Stimulated activated CD8-positive, alpha-beta memory T cell treated with anti-CD3 and anti-CD28 coated beads, Interleukin-4, amount 100 ng/mL, for 48 hours (primary cell): ENCODE data around the gene MEGF8.

Experiments used
- DNase-seq: peaks from one replicate; pipeline ENCODE4 v3.0.0-alpha.2; 2020

The MEGF8 gene, protein sequence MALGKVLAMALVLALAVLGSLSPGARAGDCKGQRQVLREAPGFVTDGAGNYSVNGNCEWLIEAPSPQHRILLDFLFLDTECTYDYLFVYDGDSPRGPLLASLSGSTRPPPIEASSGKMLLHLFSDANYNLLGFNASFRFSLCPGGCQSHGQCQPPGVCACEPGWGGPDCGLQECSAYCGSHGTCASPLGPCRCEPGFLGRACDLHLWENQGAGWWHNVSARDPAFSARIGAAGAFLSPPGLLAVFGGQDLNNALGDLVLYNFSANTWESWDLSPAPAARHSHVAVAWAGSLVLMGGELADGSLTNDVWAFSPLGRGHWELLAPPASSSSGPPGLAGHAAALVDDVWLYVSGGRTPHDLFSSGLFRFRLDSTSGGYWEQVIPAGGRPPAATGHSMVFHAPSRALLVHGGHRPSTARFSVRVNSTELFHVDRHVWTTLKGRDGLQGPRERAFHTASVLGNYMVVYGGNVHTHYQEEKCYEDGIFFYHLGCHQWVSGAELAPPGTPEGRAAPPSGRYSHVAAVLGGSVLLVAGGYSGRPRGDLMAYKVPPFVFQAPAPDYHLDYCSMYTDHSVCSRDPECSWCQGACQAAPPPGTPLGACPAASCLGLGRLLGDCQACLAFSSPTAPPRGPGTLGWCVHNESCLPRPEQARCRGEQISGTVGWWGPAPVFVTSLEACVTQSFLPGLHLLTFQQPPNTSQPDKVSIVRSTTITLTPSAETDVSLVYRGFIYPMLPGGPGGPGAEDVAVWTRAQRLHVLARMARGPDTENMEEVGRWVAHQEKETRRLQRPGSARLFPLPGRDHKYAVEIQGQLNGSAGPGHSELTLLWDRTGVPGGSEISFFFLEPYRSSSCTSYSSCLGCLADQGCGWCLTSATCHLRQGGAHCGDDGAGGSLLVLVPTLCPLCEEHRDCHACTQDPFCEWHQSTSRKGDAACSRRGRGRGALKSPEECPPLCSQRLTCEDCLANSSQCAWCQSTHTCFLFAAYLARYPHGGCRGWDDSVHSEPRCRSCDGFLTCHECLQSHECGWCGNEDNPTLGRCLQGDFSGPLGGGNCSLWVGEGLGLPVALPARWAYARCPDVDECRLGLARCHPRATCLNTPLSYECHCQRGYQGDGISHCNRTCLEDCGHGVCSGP (N-terminal part only)

DNA sequence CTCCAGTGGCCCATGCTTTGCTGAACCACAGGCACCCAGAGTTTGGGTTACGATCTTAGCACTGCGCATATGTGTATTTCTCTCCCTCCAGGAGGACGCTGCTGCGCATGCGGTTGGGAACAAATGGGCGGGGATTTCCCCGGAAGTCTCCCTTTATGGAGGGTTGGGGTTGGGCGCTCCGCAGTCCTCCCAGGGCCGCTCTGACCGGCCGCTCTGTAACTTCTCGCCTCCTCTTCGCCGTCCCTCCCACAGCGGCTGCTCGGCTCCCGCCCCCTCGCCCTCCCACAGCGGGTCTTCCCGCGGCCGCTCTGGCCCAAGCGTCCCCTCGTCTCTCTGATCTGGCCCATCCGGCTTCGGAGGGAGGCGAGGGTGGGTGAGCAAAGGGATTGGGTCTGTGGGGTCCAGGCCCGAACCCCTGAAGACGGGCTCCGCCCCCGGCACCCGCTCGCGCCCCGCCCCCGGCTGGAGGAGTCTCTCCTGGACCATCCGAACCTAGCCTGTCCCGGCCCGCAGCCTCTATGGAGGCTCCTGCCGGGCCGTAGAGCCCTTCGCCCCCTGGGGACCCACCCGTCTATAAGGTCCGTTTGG is at the start of gene MEGF8:
Gene MEGF8 (plus strand): TSS at position 328 of the 588 bp plus-strand sequence. CDS start 609 bp downstream, outside the sequence.
- peak; percentile 99 for DNase-seq

DNA sequence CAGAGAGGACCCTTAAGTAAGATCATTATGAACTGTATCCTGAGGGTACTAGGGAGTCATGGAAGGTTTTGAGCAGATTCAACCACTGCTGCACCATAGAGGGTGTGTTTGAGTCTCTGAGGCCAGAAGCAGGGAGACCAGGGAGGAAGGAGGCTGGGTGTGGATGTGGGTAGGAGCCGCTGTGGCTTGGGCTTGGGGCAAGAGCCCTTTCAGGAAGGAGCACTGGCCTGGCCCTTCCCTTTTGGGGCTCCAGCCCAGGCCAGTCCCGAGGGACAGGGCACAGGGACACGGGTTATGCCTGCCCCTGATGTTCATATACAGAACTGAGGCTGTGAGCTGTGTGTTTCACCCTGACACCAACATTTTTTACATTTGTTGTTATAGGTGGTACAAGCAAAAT is 49.2 kb upstream of the MEGF8 start:
- no peak for DNase-seq

- DNase-seq: peak; percentile 47
These were observed 48.6 kb upstream of the MEGF8 start for GRCh38 chr19:42276821-42277220.

GRCh38 chr19:42277821-42278451 is 47.5 kb upstream of the MEGF8 start:
- DNase-seq: no peak

DNA sequence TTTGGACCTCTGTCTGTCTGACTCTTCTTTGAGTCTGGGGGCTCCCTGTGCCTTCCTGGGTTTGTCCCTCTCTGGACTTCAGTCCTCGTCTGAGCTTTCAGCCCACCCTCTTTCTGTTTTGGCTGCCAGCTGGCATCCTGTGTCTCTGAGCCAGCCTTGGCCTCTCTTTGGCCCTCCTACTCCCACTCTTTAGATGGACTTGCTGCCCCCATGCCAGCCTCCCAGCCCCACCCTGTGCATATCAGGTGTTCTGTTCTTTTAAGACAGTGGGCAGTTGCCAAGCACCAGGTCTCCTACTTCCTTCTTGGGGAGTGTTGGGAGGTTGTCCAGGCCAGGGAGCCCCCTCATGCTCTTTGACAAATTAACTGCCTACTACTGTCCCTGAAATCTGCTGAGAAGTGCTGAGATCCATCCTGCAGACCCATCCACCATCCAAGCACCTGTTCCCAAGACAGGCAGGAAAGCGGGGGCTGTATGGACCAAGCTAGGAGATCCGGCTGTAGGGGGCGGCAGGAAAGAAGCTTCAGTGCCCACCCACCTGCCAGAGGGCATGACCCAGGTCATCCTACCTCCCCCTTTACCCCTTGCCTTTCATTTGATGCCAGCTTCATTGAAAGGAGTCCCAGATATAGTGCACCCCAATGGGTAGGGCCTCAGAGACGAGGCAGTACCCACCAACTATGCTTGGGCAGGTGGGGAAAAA is 46.8 kb upstream of the MEGF8 start:
- no peak for DNase-seq

- no peak for DNase-seq
These were observed 46.1 kb upstream of the MEGF8 start for GRCh38 chr19:42279155-42279901.

DNA sequence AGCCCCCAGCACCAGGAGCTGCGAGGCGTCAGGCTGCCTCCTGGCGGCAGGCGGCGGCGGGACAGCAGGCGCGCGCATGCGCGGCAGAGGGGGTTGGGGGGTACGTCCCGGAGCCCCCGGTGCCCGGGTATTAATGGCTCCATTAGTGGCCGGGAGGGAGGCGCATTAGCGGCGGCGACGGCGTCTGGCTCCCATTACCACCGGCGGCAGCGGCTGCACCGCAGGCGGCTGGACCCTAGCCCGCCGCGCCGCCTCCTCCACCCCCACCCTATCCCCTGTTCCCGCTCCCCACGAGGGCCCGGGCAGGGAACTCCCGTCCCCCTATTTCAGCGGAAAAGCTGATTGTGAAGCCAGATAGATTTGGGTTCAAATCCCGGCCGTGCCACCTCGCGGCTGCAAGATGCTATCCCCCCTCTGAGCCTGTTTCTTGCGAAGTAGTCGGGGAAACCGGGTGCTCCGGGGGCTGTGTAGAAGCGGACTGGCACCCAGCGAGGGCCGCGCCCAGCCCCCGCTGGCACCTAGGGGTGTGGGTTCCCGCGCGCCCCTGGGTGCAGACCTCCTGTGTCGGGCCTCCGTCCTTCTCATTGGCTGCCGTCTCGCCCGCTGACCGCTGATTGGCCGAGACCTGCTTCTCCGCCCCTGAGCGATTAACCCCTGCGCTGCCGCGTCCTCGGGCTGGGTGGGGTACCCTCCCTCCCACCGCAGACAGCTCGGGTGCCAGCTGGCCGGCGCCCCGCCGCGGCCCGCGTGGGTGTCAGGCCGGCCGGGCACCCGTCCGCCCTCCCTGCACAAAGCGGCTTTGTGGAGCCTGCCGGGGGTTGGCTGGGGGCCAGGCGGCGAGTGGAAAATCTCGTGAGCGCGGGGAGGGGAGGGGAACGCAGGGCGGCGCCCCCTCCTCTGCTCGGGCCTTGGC is 45.3 kb upstream of the MEGF8 start:
- DNase-seq: peak; percentile 93

- peak; percentile 60 for DNase-seq
These were observed 44.7 kb upstream of the MEGF8 start for GRCh38 chr19:42280815-42281145.

DNA sequence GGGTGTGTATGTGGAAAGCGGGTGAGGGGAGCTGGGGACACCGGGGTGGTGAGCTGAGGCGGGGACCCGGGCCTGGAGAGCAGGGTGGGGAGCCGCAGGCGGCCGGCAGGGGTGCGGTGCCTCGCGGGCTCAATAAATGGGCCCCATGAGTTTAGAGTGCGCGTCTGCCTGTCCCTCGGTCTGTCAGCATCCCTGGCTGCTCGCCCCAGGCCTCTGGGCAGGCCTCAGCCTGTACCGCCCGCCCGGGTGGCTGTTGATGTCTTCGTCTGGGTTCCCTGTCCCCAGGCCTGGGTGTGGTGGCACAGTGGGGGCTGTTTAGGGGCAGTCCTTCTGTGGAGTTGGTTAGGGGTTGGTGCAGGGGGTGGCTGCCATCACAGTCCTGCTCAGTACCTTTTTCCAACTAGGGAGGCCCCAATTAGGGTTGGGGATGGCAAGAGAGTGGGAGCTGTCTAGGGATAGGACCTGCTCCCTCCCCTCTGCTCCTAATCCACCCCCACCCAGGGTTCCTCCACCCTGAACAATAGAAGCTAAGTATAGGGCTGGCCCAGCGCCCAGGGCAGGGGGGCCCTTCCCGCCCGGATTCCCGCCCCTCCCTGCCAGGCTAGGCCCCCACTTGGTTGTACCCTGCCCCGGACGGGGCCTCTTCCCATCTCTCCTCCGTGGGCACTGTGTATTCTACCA is 44.1 kb upstream of the MEGF8 start:
- DNase-seq: peak; percentile 46

GRCh38 chr19:42281827-42282762 is 43.3 kb upstream of the MEGF8 start:
- no peak for DNase-seq

GRCh38 chr19:42282819-42283187 is 42.6 kb upstream of the MEGF8 start:
- DNase-seq: no peak

GRCh38 chr19:42283188-42284065 is 42.0 kb upstream of the MEGF8 start:
- peak; percentile 95 for DNase-seq

DNA sequence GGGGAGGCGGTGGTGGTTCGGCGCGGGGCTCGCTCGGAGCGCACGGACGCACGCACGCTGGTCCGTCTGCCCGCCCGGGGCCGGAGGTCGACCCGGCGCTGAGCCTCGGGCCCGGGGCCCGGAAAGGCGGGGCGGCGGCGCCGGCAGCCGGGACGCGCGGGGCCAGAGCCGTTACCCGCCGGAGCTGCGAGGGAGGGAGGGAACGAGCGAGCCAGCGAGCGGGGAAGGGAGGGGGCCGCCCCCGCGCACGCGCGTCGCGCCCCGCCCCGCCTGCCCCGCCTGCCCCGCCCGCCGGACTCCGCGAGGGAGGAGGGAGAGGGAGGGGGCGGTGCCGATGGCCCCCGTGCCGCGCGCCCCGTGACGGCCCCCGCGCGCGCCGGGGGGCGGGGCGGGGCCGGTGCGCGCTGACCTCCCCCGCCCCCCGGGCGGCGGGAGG is 41.4 kb upstream of the MEGF8 start:
- DNase-seq: peak; percentile 85

GRCh38 chr19:42284591-42285341 is 40.7 kb upstream of the MEGF8 start:
- no peak for DNase-seq

GRCh38 chr19:42285541-42285941 is 39.9 kb upstream of the MEGF8 start:
- no peak for DNase-seq

- no peak for DNase-seq
These were observed 39.5 kb upstream of the MEGF8 start for GRCh38 chr19:42285988-42286348.
